Cerebellar cortex (tissue), 1 donor: Measurements from ENCODE around the gene FRMD4B.
"Not testable (repeated sequence)": the region's sequence is repeated elsewhere in the genome, so short reads cannot be mapped to it uniquely, and the experiment has no call there.

ENCODE experiments used
- DNase-seq: peaks from one replicate; pipeline ENCODE4 v3.0.0-alpha.2; 2015; ENCODE audit warnings: low spot score

FRMD4B gene

GRCh38 chr3:69360690-69361089 lies 25.2 kb downstream of the FRMD4B start:
- DNase-seq: no peak

GRCh38 chr3:69359916-69360315 lies 26.0 kb downstream of the FRMD4B start:
- DNase-seq: no peak

- no peak for DNase-seq
These were observed 26.5 kb downstream of the FRMD4B start for GRCh38 chr3:69359339-69359893.

GRCh38 chr3:69357196-69357595 lies 28.7 kb downstream of the FRMD4B start:
- DNase-seq: no peak

- no peak for DNase-seq
These were observed 30.9 kb downstream of the FRMD4B start for GRCh38 chr3:69354948-69355347.

GRCh38 chr3:69353503-69353902 lies 32.4 kb downstream of the FRMD4B start:
- no peak for DNase-seq

- no peak for DNase-seq
These were observed 32.8 kb downstream of the FRMD4B start for GRCh38 chr3:69353088-69353478.

- DNase-seq: no peak
These were observed 33.4 kb downstream of the FRMD4B start for GRCh38 chr3:69352305-69353087.

- DNase-seq: no peak
These were observed 42.0 kb downstream of the FRMD4B start for GRCh38 chr3:69343875-69344274.

GRCh38 chr3:69342074-69342473 lies 43.8 kb downstream of the FRMD4B start:
- no peak for DNase-seq

GRCh38 chr3:69339760-69340159 lies 46.1 kb downstream of the FRMD4B start:
- no peak for DNase-seq

- no peak for DNase-seq
These were observed 47.0 kb downstream of the FRMD4B start for GRCh38 chr3:69338911-69339310.

GRCh38 chr3:69332934-69333333 lies 53.0 kb downstream of the FRMD4B start:
- no peak for DNase-seq

GRCh38 chr3:69330891-69331400 lies 54.9 kb downstream of the FRMD4B start:
- no peak for DNase-seq

GRCh38 chr3:69329892-69330291 lies 56.0 kb downstream of the FRMD4B start:
- no peak for DNase-seq

- DNase-seq: no peak
These were observed 57.0 kb downstream of the FRMD4B start for GRCh38 chr3:69328963-69329302.

- no peak for DNase-seq
These were observed 57.6 kb downstream of the FRMD4B start for GRCh38 chr3:69328103-69328962.

GRCh38 chr3:69326855-69327300 lies 59.0 kb downstream of the FRMD4B start:
- no peak for DNase-seq

- DNase-seq: no peak
These were observed 60.7 kb downstream of the FRMD4B start for GRCh38 chr3:69325151-69325550.

GRCh38 chr3:69324362-69325025 lies 61.4 kb downstream of the FRMD4B start:
- DNase-seq: no peak

- DNase-seq: no peak
These were observed 61.9 kb downstream of the FRMD4B start for GRCh38 chr3:69323941-69324340.

- not testable (repeated sequence) for DNase-seq
These were observed 63.4 kb downstream of the FRMD4B start for GRCh38 chr3:69322512-69322911.
